Testis (tissue), 2 donors: ENCODE data around the gene KCNG4.

Source experiments
- POLR2A ChIP-seq: fragments of 450-650 bp; IDR thresholded peaks from one replicate; pipeline ENCODE4 v1.6.1; 2017; ENCODE audit warnings: antibody characterized with exemption, mild to moderate bottlenecking, moderate library complexity
- TF ChIP-seq, protein P1 (sequence below), 3 experiments: fragments of 450-650 bp in 2 of 3; fragments of 200-600 bp in 1 of 3; sonication (generic) in 1 of 3; IDR thresholded peaks; one replicate each; pipeline ENCODE4 v1.5.1; 2016 to 2019; ENCODE audit warnings: antibody characterized with exemption in 3 of 3, mild to moderate bottlenecking in 2 of 3, moderate library complexity in 1 of 3

DNA sequence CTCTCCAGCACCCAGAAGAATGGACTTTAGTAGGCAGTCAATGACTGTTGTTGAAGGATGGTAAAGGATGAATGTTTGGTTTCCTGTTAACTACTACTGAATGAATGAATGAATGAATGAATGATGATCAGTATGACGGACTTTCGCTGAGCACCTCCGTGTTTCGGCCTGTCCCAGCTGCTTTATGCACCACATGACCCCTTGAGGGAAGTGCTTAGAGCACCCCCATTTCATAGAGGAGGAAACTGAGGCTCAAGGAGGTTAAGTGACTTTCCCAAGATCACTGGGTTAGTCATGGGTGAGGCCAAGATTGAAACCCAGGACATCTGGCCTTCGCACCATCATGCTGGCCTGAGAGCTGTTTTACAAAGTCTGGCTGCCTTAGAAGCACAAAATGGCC is 6.8 kb downstream of the KCNG4 start:
- TF ChIP-seq, protein P1, sequence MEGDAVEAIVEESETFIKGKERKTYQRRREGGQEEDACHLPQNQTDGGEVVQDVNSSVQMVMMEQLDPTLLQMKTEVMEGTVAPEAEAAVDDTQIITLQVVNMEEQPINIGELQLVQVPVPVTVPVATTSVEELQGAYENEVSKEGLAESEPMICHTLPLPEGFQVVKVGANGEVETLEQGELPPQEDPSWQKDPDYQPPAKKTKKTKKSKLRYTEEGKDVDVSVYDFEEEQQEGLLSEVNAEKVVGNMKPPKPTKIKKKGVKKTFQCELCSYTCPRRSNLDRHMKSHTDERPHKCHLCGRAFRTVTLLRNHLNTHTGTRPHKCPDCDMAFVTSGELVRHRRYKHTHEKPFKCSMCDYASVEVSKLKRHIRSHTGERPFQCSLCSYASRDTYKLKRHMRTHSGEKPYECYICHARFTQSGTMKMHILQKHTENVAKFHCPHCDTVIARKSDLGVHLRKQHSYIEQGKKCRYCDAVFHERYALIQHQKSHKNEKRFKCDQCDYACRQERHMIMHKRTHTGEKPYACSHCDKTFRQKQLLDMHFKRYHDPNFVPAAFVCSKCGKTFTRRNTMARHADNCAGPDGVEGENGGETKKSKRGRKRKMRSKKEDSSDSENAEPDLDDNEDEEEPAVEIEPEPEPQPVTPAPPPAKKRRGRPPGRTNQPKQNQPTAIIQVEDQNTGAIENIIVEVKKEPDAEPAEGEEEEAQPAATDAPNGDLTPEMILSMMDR (IDR thresholded peaks at IDR 0.05), result no peak
- no peak for TF ChIP-seq POLR2A
